Keratinocyte (primary cell): ENCODE measurements around the gene KCNJ12.
"Not testable (repeated sequence)": the region's sequence is repeated elsewhere in the genome, so short reads cannot be mapped to it uniquely, and the experiment has no call there.

ENCODE experiments used
- EZH2 ChIP-seq: IDR thresholded peaks from one replicate; pipeline ENCODE4 v1.6.1; 2012; ENCODE audit warnings: inconsistent platforms, mild to moderate bottlenecking, low read length, moderate library complexity
- TF ChIP-seq, protein P1 (sequence below), 3 experiments: IDR thresholded peaks in 1 of 3; conservative IDR thresholded peaks in 1 of 3; optimal IDR thresholded peaks in 1 of 3; 2 replicates in 2 of 3; 3 replicates in 1 of 3; pipeline versions ENCODE3 to v1.5.1; 2011; ENCODE audit warnings: low read length in 3 of 3, mild to moderate bottlenecking in 3 of 3, moderate library complexity in 2 of 3, control low read depth in 1 of 3, inconsistent platforms in 1 of 3; ENCODE audit not compliant: insufficient read depth in 2 of 3; ENCODE audit errors: extremely low read depth in 1 of 3

DNA sequence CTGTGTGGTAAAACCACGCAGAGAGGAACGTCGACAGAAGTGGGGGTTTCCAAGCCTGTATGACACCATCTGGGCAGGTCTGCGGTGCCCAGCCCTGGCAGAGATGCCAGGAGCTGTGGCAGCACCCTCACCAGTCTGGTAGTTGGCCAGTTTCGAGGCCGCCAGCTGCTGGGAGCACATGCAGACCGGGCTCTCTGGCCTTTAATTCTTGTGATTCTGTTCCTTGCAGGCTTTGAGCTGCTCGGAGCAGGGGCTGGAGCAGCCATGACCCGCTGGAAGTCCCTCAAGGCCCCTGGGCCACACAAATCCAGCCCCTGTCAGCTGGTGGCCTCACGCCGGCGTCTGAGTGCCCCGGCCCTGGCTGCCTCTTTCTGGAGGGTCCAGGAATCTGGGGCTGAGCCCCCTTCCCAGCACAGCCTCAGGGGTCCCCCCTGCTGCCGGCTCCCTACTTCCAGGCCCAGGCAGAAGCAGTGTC, 36.1 kb downstream of the KCNJ12 start:
- TF ChIP-seq, protein P1, sequence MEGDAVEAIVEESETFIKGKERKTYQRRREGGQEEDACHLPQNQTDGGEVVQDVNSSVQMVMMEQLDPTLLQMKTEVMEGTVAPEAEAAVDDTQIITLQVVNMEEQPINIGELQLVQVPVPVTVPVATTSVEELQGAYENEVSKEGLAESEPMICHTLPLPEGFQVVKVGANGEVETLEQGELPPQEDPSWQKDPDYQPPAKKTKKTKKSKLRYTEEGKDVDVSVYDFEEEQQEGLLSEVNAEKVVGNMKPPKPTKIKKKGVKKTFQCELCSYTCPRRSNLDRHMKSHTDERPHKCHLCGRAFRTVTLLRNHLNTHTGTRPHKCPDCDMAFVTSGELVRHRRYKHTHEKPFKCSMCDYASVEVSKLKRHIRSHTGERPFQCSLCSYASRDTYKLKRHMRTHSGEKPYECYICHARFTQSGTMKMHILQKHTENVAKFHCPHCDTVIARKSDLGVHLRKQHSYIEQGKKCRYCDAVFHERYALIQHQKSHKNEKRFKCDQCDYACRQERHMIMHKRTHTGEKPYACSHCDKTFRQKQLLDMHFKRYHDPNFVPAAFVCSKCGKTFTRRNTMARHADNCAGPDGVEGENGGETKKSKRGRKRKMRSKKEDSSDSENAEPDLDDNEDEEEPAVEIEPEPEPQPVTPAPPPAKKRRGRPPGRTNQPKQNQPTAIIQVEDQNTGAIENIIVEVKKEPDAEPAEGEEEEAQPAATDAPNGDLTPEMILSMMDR (optimal IDR thresholded peaks at IDR 0.05 in 1 of 3, IDR thresholded peaks at IDR 0.05 in 1 of 3, conservative IDR thresholded peaks at IDR 0.05 in 1 of 3; ENCODE audit: extremely low read depth in 1 of 3, insufficient read depth in 2 of 3, low read length in 3 of 3): not testable (repeated sequence)
- not testable (repeated sequence) for TF ChIP-seq EZH2
